ENCODE results near the gene IFT43.

Gene IFT43

GRCh38 chr14:75986439-75986765, 839 bp downstream of the IFT43 start:
- H3K18ac ChIP-seq (ENCODE audit: low read length): no peak overlapping the region
- H3K27ac ChIP-seq (ENCODE audit: low read depth, low read length): no peak overlapping the region
- H3K36me3 ChIP-seq (ENCODE audit: control insufficient read depth, insufficient read depth, low read length): no peaks in the 10 kb centered on the region
- H3K4me2 ChIP-seq (ENCODE audit: low read length): peak overlapping the region; percentile 68
- no peak overlapping the region for H4K8ac ChIP-seq (ENCODE audit: low read depth, low read length)
- H3K27me3 ChIP-seq (ENCODE audit: insufficient read depth, low read length, poor library complexity): no peaks in the 10 kb centered on the region
- H3K9ac ChIP-seq (ENCODE audit: low read length): peak overlapping the region; percentile 67
- H3K4ac ChIP-seq (ENCODE audit: low read depth, low read length): no peak overlapping the region
- no peak overlapping the region for H2BK120ac ChIP-seq (ENCODE audit: low read depth, low read length)
- no peak overlapping the region for H3K23ac ChIP-seq (ENCODE audit: low read length)
- peak overlapping the region; percentile 70 for H3K56ac ChIP-seq (ENCODE audit: low read length)
- H4K5ac ChIP-seq (ENCODE audit: low read length): no peak overlapping the region
- no peak overlapping the region for H2BK15ac ChIP-seq (replicated peaks; ENCODE audit: low read depth)
- WGBS (ENCODE audit: extremely low coverage, insufficient coverage, low lambda C conversion rate): no CpG with 5 or more reads among the region's 6 CpGs
- H2AK5ac ChIP-seq (ENCODE audit: low read length): no peak overlapping the region
- H3K4me1 ChIP-seq (ENCODE audit: control insufficient read depth, low read depth, low read length): peaks cover 5% of the 10 kb centered on the region
- no peak overlapping the region for H2BK5ac ChIP-seq (ENCODE audit: low read length)
- H3K79me1 ChIP-seq (ENCODE audit: low read length): no peaks in the 10 kb centered on the region
- no peak for DNase-seq
- H3K4me3 ChIP-seq (ENCODE audit: low read length): no peak overlapping the region
- no peaks in the 10 kb centered on the region for H3K79me2 ChIP-seq (ENCODE audit: control insufficient read depth, insufficient read depth, low read length)

GRCh38 chr14:75987201-75987970, 1.8 kb downstream of the IFT43 start:
- Histone ChIP-seq H3K4me1 (ENCODE audit: control insufficient read depth, low read depth, low read length) (peaks cover 5% of the 10 kb centered on the region), H3K27ac (ENCODE audit: low read depth, low read length) (no peak overlapping the region), H4K5ac (ENCODE audit: low read length) (no peak overlapping the region), H3K56ac (ENCODE audit: low read length) (no peak overlapping the region), H3K36me3 (ENCODE audit: control insufficient read depth, insufficient read depth, low read length) (no peaks in the 10 kb centered on the region), H2BK5ac (ENCODE audit: low read length) (no peak overlapping the region), H4K8ac (ENCODE audit: low read depth, low read length) (no peak overlapping the region), H3K18ac (ENCODE audit: low read length) (no peak overlapping the region), H3K79me1 (ENCODE audit: low read length) (no peaks in the 10 kb centered on the region), H3K79me2 (ENCODE audit: control insufficient read depth, insufficient read depth, low read length) (no peaks in the 10 kb centered on the region), H2BK15ac (replicated peaks; ENCODE audit: low read depth) (no peak overlapping the region), H3K4me2 (ENCODE audit: low read length) (no peak overlapping the region), H3K23ac (ENCODE audit: low read length) (no peak overlapping the region), H2AK5ac (ENCODE audit: low read length) (no peak overlapping the region), H2BK120ac (ENCODE audit: low read depth, low read length) (no peak overlapping the region), H3K9ac (ENCODE audit: low read length) (no peak overlapping the region), H3K4ac (ENCODE audit: low read depth, low read length) (no peak overlapping the region), H3K27me3 (ENCODE audit: insufficient read depth, low read length, poor library complexity) (no peaks in the 10 kb centered on the region), H3K4me3 (ENCODE audit: low read length) (no peak overlapping the region)
- no peak for DNase-seq
- WGBS (ENCODE audit: extremely low coverage, insufficient coverage, low lambda C conversion rate): no CpG with 5 or more reads among the region's 3 CpGs

DNA sequence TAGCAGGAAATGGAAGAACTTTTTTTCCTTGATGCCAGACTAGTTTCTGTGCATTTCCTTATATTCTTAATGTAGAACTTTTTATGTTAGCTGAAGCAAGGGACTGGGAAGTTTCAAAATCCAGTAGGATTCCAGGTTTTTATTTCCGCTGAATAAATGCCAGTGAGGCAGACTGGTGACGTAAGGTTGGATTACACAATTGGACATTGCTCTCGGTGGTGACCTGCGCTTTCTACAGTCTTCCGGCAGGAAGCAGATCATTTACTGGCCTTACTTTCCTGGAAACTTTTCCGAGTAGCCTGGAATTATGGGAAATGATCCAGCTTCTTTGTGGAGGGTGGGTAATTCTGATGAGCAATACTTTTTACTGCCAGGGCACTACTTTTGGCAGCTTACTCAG, 3.6 kb downstream of the IFT43 start:
- no peak overlapping the region for H2AK5ac ChIP-seq (ENCODE audit: low read length)
- no peak overlapping the region for H3K18ac ChIP-seq (ENCODE audit: low read length)
- no peaks in the 10 kb centered on the region for H3K36me3 ChIP-seq (ENCODE audit: control insufficient read depth, insufficient read depth, low read length)
- H4K5ac ChIP-seq (ENCODE audit: low read length): no peak overlapping the region
- no CpG with 5 or more reads among the region's 6 CpGs for WGBS (ENCODE audit: extremely low coverage, insufficient coverage, low lambda C conversion rate)
- H3K79me2 ChIP-seq (ENCODE audit: control insufficient read depth, insufficient read depth, low read length): no peaks in the 10 kb centered on the region
- no peak overlapping the region for H3K27ac ChIP-seq (ENCODE audit: low read depth, low read length)
- H2BK120ac ChIP-seq (ENCODE audit: low read depth, low read length): no peak overlapping the region
- H2BK15ac ChIP-seq (replicated peaks; ENCODE audit: low read depth): no peak overlapping the region
- no peaks in the 10 kb centered on the region for H3K27me3 ChIP-seq (ENCODE audit: insufficient read depth, low read length, poor library complexity)
- no peaks in the 10 kb centered on the region for H3K79me1 ChIP-seq (ENCODE audit: low read length)
- no peak overlapping the region for H3K56ac ChIP-seq (ENCODE audit: low read length)
- H3K4ac ChIP-seq (ENCODE audit: low read depth, low read length): no peak overlapping the region
- H2BK5ac ChIP-seq (ENCODE audit: low read length): no peak overlapping the region
- H4K8ac ChIP-seq (ENCODE audit: low read depth, low read length): no peak overlapping the region
- no peak for DNase-seq
- no peak overlapping the region for H3K4me3 ChIP-seq (ENCODE audit: low read length)
- H3K23ac ChIP-seq (ENCODE audit: low read length): no peak overlapping the region
- no peak overlapping the region for H3K9ac ChIP-seq (ENCODE audit: low read length)
- H3K4me1 ChIP-seq (ENCODE audit: control insufficient read depth, low read depth, low read length): peaks cover 4% of the 10 kb centered on the region
- H3K4me2 ChIP-seq (ENCODE audit: low read length): no peak overlapping the region

DNA sequence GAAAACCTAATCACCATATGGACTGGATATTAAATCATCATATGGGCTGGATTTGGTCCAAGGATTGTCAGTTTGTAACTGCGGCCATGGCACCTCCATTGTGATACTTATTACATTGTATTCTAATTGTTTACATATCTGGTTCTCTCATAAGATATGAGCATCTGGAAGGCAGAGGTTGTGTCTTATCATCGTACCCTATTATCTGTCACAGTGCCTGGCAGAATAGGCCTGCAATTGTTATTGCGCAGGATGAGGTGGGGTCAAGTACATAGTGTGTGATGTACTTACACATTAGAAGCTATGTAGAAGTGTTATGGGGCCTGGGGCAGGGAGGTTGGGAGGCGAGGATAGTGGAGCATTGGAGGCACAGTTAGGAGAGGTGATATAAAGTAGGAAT, 4.7 kb downstream of the IFT43 start:
- no peak overlapping the region for H2BK120ac ChIP-seq (ENCODE audit: low read depth, low read length)
- no peak overlapping the region for H3K4me2 ChIP-seq (ENCODE audit: low read length)
- no peak overlapping the region for H3K4ac ChIP-seq (ENCODE audit: low read depth, low read length)
- DNase-seq: no peak
- no peak overlapping the region for H3K27ac ChIP-seq (ENCODE audit: low read depth, low read length)
- no peak overlapping the region for H2AK5ac ChIP-seq (ENCODE audit: low read length)
- no peak overlapping the region for H3K9ac ChIP-seq (ENCODE audit: low read length)
- H3K18ac ChIP-seq (ENCODE audit: low read length): no peak overlapping the region
- no CpG with 5 or more reads among the region's 4 CpGs for WGBS (ENCODE audit: extremely low coverage, insufficient coverage, low lambda C conversion rate)
- no peaks in the 10 kb centered on the region for H3K36me3 ChIP-seq (ENCODE audit: control insufficient read depth, insufficient read depth, low read length)
- no peak overlapping the region for H3K23ac ChIP-seq (ENCODE audit: low read length)
- no peaks in the 10 kb centered on the region for H3K79me2 ChIP-seq (ENCODE audit: control insufficient read depth, insufficient read depth, low read length)
- H2BK5ac ChIP-seq (ENCODE audit: low read length): no peak overlapping the region
- H3K79me1 ChIP-seq (ENCODE audit: low read length): no peaks in the 10 kb centered on the region
- no peak overlapping the region for H4K5ac ChIP-seq (ENCODE audit: low read length)
- no peak overlapping the region for H2BK15ac ChIP-seq (replicated peaks; ENCODE audit: low read depth)
- H3K56ac ChIP-seq (ENCODE audit: low read length): no peak overlapping the region
- no peaks in the 10 kb centered on the region for H3K27me3 ChIP-seq (ENCODE audit: insufficient read depth, low read length, poor library complexity)
- H3K4me1 ChIP-seq (ENCODE audit: control insufficient read depth, low read depth, low read length): peaks cover 2% of the 10 kb centered on the region
- no peak overlapping the region for H4K8ac ChIP-seq (ENCODE audit: low read depth, low read length)
- no peak overlapping the region for H3K4me3 ChIP-seq (ENCODE audit: low read length)

DNA sequence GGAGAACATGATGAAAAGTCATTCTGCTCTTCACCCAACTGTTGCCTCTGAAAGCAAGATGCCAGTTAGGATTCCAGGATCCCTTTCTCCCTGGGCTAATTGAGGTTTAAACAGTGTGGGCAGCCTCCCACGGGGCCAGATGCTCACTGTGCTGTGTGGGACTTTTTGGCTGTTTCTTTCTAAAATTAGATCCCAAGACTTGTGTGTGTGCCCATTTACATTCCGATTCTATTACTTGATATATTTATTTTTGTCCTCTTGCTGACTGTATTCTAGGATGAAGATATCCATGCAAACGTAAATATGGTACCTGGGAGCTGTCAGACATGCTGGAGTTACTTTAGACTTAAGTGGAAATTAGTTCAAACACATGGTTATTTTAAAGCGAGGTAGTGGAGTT, 6.2 kb downstream of the IFT43 start:
- Histone ChIP-seq H3K4me3 (ENCODE audit: low read length) (no peak overlapping the region), H3K23ac (ENCODE audit: low read length) (no peak overlapping the region), H4K5ac (ENCODE audit: low read length) (no peak overlapping the region), H2BK120ac (ENCODE audit: low read depth, low read length) (no peak overlapping the region), H2BK5ac (ENCODE audit: low read length) (no peak overlapping the region), H2AK5ac (ENCODE audit: low read length) (no peak overlapping the region), H3K4ac (ENCODE audit: low read depth, low read length) (no peak overlapping the region), H3K18ac (ENCODE audit: low read length) (no peak overlapping the region), H3K79me1 (ENCODE audit: low read length) (no peaks in the 10 kb centered on the region), H3K79me2 (ENCODE audit: control insufficient read depth, insufficient read depth, low read length) (no peaks in the 10 kb centered on the region), H3K4me2 (ENCODE audit: low read length) (no peak overlapping the region), H3K9ac (ENCODE audit: low read length) (no peak overlapping the region), H4K8ac (ENCODE audit: low read depth, low read length) (no peak overlapping the region), H3K27me3 (ENCODE audit: insufficient read depth, low read length, poor library complexity) (no peaks in the 10 kb centered on the region), H3K27ac (ENCODE audit: low read depth, low read length) (no peak overlapping the region), H3K56ac (ENCODE audit: low read length) (peak overlapping the region; percentile 6), H3K36me3 (ENCODE audit: control insufficient read depth, insufficient read depth, low read length) (no peaks in the 10 kb centered on the region), H3K4me1 (ENCODE audit: control insufficient read depth, low read depth, low read length) (no peaks in the 10 kb centered on the region), H2BK15ac (replicated peaks; ENCODE audit: low read depth) (no peak overlapping the region)
- no CpG with 5 or more reads among the region's 4 CpGs for WGBS (ENCODE audit: extremely low coverage, insufficient coverage, low lambda C conversion rate)
- no peak for DNase-seq

DNA sequence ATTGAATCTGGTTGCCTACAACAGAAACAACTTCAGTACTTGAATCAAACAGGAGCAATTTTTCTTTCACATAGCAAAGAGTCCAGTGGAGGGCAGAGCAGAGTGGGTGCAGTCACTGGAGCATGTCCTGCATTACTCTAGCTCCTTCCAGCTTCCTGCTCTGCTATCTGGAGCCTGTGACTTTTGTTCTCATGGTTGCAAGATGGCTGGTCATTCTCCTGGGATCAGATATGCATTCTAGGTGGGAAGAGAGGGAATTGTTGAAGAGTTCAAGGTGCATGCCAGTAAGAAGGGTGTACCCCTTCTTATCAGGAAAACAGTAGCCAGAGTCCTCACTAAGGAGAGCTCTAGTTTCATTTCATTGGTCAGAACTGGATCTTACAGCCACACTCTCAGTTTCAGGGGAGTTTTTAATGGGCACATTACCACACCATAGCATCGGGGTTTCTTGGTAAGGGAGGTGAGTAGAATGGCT, 8.0 kb downstream of the IFT43 start:
- Histone ChIP-seq H3K79me2 (ENCODE audit: control insufficient read depth, insufficient read depth, low read length) (no peaks in the 10 kb centered on the region), H2BK120ac (ENCODE audit: low read depth, low read length) (no peak overlapping the region), H2BK15ac (replicated peaks; ENCODE audit: low read depth) (no peak overlapping the region), H4K8ac (ENCODE audit: low read depth, low read length) (no peak overlapping the region), H2BK5ac (ENCODE audit: low read length) (no peak overlapping the region), H3K4me2 (ENCODE audit: low read length) (no peak overlapping the region), H3K4ac (ENCODE audit: low read depth, low read length) (no peak overlapping the region), H3K36me3 (ENCODE audit: control insufficient read depth, insufficient read depth, low read length) (no peaks in the 10 kb centered on the region), H3K79me1 (ENCODE audit: low read length) (no peaks in the 10 kb centered on the region), H3K9ac (ENCODE audit: low read length) (no peak overlapping the region), H3K4me3 (ENCODE audit: low read length) (no peak overlapping the region), H3K18ac (ENCODE audit: low read length) (no peak overlapping the region), H4K5ac (ENCODE audit: low read length) (no peak overlapping the region), H3K56ac (ENCODE audit: low read length) (no peak overlapping the region), H2AK5ac (ENCODE audit: low read length) (no peak overlapping the region), H3K4me1 (ENCODE audit: control insufficient read depth, low read depth, low read length) (no peaks in the 10 kb centered on the region), H3K27me3 (ENCODE audit: insufficient read depth, low read length, poor library complexity) (no peaks in the 10 kb centered on the region), H3K23ac (ENCODE audit: low read length) (no peak overlapping the region), H3K27ac (ENCODE audit: low read depth, low read length) (no peak overlapping the region)
- no peak for DNase-seq
- WGBS (ENCODE audit: extremely low coverage, insufficient coverage, low lambda C conversion rate): no CpG with 5 or more reads among the region's 1 CpG
